ENCODE data around the gene CRYL1.

GRCh38 chr13:20410726-20411125, 114.9 kb downstream of the CRYL1 start:
- TF ChIP-seq, protein P1, sequence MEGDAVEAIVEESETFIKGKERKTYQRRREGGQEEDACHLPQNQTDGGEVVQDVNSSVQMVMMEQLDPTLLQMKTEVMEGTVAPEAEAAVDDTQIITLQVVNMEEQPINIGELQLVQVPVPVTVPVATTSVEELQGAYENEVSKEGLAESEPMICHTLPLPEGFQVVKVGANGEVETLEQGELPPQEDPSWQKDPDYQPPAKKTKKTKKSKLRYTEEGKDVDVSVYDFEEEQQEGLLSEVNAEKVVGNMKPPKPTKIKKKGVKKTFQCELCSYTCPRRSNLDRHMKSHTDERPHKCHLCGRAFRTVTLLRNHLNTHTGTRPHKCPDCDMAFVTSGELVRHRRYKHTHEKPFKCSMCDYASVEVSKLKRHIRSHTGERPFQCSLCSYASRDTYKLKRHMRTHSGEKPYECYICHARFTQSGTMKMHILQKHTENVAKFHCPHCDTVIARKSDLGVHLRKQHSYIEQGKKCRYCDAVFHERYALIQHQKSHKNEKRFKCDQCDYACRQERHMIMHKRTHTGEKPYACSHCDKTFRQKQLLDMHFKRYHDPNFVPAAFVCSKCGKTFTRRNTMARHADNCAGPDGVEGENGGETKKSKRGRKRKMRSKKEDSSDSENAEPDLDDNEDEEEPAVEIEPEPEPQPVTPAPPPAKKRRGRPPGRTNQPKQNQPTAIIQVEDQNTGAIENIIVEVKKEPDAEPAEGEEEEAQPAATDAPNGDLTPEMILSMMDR (IDR thresholded peaks at IDR 0.05; ENCODE audit: poor library complexity), result no peak
- TF ChIP-seq EZH2 (IDR thresholded peaks at IDR 0.05; ENCODE audit: borderline replicate concordance), result no peak
- TF ChIP-seq EZH2phosphoT487 (IDR thresholded peaks at IDR 0.05; ENCODE audit: low read depth, severe bottlenecking, unreplicated experiment), result no peak
